Stimulated activated CD4-positive, alpha-beta T cell treated with anti-CD3 and anti-CD28 coated beads, Interleukin-12 subunit alpha, Interleukin-12 subunit beta, amount 100 ng/mL, for 24 hours (primary cell): ENCODE data around the gene PPP1R1A.

Experiments
- DNase-seq, 2 experiments: peaks; one replicate each; pipeline ENCODE4 v3.0.0-alpha.2; 2020; ENCODE audit warnings: low read depth in 2 of 2

Gene PPP1R1A

DNA sequence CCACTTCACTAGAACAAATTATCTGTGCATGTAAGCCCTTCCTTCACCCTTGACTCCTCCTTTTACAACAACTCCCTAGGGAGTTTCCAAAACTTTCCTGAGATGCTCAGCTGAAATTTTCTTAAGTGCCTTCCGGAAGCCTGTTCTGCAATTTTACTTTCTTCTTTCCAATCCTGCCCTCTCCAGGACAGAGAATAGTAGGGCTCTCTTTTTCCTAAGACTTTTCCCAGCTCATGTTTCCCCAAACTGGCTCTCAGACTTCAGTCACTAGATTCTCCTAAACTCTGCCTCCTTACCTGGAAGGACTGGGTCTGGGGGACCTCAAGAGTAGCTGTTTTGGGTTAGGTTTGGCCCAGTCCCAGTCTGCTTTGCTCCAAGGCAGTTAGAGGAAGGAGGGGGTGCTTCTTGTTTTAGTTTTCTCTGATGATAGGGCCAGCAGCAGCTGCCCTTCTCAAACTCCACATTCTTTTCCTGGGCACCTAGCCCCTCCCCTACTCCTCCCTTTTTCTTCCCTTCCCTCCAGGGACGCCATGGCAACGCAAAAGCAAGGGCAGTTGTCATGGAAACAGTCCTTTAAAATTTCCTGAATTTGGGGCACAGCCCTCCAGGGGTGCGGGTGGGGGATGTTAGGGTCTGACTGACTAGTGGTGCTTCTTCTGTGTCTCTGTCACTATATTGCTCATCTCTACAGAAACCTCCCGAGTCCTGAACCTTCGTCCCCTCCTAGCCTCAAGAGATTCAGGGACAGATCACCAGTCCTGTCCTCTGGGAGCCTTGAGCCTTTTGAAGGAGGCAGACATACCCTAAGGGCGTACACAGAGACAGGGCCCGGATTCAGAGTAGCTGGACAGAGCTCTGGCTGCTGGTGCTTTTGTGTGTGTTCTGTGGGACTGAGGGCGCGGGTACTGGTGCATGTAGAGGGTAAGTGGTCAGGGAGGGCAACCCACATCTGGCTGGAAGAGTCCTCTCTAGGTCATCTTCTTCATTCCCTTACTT, 17.0 kb downstream of the PPP1R1A start:
- no peak for DNase-seq

DNA sequence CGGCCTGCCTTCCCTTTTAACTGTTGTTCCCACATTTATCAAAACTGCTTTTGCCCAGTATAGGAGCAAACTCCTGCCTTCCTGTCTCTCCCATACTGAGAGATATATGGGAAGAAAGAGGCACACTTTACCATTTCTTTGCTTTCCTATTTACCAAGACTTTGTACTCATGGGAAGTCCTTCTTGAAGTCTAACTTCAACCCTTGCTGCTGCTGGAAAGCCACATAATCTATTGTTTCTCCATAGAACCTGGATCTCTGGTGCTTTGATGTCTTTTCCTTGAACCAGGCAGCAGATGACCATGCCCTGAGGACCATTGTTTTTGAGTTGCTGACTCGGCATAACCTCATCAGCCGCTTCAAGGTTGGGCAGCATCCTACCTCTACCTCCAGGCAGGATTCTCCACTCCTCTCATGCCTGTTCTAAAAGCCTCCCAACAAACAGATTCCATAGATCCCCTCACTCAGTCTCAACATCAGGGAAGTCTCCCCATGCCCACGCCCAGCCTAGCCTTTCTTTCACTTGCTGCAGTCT, 18.4 kb downstream of the PPP1R1A start:
- no peak for DNase-seq

DNA sequence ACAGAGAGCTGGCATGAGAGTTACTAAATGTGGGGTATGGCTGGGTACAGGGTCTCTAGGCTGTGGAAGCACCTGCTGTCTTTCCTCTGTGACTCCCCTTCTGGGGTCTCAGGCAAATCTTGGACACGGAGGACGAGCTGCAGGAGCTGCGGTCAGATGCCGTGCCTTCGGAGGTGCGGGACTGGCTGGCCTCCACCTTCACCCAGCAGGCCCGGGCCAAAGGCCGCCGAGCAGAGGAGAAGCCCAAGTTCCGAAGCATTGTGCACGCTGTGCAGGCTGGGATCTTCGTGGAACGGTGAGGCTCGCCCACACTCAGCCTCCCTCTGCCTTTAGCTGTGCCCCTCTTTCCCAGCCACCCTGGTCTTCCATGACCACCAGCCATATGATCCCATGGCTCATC, 19.4 kb downstream of the PPP1R1A start:
- DNase-seq: no peak

DNA sequence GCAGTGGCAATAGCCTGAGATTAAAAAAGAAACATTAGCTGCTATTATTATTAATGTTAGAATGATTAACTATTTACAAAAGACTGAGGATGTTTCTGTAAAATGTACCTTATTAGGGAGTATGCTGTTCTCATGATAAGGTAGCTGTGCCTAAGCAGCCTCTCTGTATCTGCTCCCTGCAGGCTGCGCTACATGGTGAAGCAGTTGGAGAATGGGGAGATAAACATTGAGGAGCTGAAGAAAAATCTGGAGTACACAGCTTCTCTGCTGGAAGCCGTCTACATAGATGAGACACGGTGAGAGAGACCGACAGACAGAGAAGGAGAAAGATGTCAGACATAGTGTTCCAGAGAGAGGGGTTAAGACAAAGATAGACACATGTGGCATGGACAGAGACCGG, 21.7 kb downstream of the PPP1R1A start:
- no peak for DNase-seq

DNA sequence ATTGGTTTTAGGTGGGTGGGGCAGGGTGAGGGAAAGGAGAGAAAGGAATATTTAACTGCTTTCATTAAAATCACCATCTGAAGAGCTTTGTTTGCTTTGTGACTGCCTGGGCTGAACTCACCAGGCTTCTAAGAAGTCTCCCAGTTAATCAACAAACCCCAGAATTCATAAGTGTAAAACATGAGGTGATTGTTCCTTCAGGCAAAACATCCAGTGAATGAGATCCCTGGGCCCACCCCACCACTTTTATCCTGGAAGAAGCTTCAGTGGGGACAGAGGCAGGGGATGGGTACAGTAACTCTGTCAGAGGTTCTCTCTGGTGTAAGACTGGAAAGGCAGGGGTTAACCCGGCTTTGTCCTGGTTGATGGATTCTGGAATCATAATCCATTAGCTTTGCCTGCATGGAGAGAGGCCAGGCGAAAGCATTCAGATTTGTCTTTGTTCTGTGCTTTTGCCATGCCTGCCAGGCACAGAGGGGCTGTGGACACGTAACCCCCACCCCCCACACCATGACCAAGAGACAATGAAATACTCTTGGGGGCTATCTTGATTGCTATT, 22.4 kb downstream of the PPP1R1A start:
- no peak for DNase-seq

DNA sequence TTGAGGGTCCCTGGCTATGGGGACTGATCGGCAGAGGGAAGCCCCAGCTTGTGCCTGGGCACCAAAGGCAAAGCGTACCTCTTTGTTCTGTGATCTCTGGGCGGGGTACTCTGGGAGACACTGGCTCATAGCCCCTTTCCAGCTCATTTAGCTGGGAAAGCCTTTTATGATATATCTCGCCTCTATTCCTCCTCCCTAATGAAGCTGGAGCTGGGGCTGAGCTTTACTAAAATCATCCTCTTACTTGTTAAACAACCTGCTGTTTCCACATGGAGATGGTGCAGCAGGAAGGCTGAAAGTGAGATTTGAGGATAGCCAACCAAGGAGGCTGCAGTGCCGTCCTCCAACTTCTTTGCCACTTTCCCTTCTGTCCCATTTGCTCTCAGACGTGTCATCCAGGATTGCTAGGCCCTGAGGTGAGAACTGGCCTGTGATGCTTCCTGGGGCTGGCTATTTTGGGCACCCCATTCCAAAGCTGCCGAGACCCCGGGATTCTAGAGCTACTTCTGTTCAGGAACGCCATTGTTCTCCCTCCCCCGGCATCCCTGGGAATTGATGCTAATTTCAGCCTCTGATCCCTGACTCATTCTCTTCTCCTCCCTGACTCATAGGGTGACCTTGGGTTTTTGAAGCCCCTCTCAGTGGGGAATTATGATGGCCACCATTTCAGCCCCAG, 23.0 kb downstream of the PPP1R1A start:
- no peak for DNase-seq

DNA sequence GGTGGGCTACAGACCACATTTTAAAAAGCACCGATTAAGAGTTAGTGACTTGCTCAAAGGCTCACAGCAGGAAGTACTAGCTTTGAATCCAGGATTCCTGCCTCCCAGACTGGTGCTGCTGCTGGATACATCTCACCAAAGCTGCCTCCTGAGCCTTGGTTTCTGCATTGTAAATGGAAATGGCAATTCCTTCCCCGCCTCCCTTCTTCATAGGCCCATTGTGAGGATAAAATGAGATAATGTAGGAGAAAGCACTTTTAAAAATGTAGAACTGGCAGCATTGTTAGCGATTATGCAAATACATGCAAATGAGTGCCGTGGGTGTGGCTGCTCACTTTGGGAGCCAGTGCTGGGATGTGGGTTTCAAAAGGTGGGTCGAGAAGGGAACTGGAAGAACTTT, 23.7 kb downstream of the PPP1R1A start:
- no peak for DNase-seq

DNA sequence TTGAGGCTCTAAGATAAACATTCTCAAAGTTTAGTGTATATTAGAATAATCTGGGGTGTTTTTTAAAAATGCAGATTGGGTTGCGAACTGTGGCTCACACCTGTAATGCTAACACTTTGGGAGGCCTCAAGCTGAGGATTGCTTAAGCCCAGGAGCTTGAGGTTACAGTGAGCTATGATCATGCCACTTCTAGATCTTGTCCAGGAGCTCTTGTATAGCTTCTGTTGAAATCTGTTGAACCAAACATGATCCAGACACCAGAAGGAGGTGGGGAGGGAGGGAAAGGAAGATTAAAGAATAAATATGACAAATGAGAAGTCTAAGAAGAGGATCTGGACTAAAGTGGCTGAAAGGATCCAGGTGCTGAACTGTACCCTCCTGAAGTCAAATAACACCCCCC, 24.7 kb downstream of the PPP1R1A start:
- DNase-seq: no peak

DNA sequence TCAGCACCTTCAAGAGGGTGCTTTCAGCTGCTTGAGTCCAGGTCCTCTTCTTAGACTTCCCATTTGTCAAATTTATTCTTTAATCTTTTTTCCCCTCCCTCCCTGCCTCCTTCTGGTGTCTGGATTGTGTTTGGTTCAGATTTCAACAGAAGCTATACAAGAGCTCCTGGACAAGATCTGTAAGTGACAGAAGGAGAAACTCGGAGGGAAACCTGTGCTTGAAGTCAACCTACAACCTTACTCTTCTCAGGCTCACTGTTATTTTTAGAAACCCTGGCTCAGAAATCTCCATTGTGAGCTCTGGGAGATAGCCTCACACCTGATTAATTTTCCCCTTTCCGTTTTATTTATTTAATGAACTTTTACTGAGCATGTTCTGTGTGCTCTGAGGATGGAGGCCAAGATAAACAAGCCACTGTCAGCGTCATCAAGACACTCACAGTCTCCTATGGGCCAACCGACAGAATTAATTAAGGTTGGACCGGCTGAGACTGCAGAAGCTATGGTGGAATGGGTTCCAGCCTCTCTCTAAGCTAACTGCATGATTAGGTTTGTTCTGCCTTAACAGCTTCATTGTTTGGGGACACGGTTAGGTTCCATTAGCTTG, 25.6 kb downstream of the PPP1R1A start:
- DNase-seq: no peak

DNA sequence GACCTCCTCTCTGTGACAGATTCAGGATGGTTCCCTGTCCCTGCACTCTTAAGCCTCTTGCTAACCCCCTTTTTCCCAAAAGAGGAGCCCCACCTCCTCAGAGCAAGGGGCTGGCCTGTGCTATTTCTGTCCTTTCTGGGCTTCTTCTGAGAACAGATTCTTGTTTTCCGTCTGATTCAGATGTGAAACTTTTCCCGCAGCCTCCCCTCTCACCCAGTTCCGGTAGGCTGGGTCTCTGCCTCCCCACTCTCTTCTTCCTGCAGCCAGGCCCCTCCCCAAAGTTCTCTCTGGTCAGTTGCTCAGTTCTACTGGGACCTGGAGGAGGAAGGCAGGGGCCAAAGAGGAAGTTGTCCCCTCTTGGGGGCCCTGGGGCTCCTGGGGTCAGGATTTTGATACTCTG, 27.3 kb downstream of the PPP1R1A start:
- peak in 1 of 2 experiments; percentile 34 for DNase-seq

DNA sequence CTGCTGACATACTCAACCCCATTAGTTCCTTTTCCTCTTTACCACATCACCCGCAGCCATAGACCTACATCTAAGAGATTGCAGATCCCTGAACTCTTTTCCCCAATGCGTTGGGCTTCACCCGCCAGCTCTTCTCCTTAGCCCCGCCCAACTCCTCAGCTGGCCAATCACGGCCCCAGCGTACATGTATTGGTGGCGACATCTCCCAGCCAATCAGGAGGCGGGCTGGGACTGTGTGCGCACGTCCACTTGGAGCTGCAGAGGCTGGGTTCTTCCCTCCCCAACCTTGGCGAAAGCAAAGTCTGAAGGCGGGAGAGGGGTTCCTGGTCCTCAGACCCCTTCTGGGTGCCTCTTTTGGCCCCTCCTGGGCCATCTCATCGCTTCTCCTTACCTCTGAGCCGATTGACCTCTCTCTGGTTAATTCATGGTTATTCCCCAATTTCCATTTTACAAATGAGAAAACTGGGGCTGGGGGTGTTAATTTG, 28.0 kb downstream of the PPP1R1A start:
- peak; percentile 67 to 83 for DNase-seq

DNA sequence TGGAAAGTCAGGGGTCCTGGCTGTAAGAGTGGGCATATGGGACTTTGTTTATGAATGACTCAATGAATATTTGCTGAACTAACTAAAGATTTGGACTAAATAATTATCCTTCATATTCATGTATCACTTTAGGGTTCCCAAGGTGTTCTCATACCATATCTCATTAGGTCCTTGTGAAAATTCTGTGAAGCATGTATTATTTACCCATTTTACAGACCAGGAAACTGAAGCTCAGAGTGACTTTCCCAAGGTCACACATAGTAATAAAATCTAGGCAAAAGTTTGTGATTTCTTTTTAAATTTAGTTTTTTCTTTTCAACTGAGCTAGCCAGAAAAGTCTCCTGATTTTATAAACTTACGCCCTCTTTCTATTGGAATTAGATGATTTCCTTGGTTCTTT, 29.7 kb downstream of the PPP1R1A start:
- DNase-seq: no peak

DNA sequence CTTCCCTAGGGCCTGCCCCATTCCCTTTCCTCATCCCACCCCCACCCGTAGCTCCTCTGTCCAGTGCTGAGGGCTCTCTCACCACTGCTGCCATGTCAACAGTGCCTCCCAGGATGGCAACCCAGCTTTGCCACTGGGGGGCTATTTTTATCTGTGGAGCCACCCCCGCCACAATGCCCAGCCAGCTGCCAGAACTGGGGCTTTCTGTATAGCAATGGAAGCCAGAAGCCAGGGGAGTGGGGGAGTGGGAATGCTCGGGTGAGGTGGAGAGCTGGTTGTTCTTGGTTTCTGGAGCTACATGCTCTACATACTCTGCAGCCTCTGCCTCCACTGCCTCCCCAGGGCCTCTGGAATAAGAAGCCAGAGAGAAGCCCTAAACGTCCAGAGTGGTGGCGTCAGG, 30.1 kb downstream of the PPP1R1A start:
- no peak for DNase-seq

DNA sequence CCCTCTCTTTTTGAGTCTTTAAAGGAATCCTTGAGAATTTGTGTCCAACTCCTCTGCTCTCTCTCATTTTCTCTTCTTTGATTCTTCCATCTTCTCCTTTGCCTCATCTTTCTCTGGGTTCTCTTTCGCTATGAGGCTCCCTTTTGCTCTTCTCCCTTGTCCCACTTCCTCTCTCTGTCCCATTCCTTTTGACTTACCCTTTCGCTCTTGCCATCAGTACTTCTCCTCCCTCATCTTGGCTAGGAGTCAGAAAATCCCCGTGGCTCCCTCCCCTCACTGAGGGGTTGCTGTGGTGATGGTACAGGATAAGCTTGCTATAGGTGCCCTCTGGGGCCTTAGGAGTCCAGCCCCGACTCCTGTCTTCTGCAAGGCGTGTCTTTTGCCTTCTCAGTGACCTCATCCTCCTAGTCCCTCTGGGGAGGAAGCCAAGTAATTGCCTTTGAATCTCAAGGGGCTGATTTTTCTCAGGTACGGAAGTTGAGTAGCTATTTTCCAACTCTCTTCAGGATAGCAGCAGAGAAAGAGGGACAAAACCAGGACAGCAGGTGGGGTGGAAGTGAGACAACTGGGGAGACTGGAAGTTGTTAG, 32.7 kb downstream of the PPP1R1A start:
- DNase-seq: no peak

DNA sequence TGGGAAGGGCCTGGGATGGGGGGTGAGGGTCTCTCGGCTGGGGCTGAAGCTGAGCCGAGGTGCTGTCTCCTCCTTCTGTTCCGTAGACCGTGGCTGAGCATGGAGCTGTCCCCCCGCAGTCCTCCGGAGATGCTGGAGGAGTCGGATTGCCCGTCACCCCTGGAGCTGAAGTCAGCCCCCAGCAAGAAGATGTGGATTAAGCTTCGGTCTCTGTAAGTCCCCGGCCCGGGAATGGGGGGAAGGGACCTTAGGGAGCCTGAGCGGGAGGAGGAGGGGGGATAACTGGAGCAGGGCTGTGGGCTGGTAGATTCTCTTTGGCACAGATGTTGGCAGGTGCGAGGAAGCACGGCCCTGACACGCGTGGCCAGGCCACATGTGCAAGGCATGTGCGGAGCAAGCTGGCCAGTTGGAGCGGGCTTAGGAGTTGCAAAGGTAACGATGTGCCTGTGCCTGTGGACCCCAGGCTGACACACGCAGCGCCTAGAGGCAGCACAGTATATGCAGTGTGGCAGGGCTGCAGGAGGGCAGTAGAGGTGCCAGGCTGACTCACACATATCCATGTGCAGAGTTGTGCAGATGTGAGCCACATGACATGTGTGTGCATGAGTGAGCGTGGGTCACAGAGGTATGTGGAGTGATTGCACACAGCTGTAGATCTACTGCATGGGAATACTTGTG, 38.5 kb downstream of the PPP1R1A start:
- peak in 1 of 2 experiments; percentile 14 for DNase-seq

DNA sequence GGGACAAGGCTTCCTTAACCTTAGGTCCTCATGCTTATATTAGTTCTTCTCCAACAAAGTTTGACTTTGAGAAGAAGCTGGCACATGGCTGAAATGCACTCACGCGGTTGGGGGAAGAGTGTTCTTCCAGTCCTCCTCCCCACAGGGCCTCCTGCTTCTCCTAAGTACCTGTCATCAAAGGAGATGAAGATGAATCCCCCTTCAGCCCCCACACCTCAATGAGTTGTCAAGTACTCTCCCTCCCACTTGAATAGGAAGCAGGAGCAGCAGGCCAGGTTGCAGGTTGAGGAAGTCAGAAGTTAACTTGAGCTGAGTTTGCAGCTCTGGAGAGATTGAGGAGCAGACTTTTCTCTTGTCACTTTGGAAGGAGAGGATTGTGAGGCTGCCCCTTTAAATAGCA, 41.9 kb downstream of the PPP1R1A start:
- no peak for DNase-seq

DNA sequence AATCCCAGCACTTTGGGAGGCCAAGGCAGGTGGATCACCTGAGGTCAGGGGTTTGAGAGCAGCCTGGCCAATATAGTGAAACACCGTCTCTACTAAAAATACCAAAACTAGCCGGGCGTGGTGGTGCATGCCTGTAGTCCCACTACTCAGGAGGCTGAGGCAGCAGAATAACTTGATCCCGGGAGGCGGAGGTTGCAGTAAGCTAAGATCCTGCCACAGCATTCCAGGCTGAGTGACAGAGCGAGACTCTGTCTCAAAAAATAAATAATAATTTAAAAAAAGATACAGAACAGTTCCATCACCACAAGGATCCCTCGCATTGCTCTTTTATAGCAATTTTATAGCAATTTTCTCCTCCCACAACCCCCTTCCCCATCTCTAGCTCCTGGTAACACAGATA, 43.7 kb downstream of the PPP1R1A start:
- no peak for DNase-seq

DNA sequence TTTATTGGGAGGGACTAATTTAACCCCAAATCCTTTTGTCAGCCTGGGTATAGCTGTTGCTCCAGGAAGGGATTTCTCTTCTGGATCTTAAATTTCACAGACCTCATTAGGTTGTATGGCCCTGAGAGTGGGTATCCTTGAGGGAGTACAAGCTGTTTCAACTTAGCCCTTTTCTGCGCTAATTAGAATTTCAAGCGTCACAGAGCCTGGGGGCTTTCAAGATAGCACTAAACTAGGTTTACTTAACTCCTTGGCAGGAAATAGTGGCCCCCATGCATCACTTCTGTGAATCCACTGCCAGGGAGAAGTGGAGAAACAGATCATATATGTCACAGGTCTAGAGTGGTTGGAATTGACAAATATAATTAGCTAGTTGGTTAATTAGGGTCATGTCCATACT, 44.9 kb downstream of the PPP1R1A start:
- DNase-seq: no peak

DNA sequence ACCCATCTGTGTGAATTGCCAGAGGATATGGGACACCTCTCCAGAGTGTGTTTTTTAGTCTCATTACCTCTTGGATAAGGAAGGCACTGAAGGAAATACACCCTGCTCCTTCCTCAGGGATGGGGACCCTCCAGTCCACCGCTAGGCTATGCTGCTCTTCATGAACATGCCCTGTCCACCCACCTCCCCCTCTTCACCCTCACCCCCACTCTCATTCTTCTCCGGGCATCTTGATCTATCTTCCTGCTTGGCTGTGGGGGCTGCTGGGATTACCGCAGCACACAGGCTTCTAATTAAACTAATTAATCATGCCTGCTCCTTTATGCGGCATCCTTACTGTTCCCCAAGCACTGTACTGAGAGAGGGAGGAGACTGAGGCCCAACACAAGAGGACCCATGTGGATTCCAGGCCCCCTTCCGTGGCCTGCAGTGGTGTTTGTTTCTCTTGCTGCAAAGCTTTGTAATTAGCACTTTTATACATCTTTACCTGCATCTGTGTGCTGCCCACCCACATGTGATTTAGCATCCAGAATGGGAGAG, 46.6 kb downstream of the PPP1R1A start:
- DNase-seq: no peak

DNA sequence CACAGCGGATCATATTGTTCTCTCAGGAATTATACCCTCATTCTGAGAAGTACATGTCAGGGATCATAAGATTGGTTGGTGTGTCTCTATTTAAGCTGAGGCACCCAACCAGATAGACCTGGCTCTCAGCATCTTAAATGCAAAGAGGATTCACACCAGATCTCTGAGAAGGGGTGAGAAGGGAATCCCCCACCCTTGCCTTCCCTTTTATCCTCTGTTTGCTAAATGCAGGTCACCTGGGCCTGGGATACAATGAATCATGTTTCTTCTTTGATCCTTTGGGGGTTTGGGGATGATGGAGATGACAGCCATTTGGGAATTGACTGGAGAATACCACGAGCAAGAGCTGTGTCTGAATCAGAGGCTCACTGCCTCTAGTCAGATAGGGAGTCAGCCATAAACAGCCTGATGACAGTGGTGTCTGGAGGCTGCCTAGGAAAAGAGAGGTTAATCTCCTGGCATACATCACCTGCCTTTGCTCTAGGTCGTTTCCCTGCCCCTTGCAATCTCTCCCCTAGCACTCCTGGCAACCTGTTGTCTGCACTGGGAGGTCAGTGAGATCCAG, 50.2 kb downstream of the PPP1R1A start:
- no peak for DNase-seq
